WTC11 (cell line): ENCODE results near the gene GPR62. TPM values are rescaled to one million over a fixed set of nuclear protein-coding genes. Genes with fewer than 3 reads are reported as not detected.

Experiments used
- ATAC-seq: fragments of 200-7000 bp; cut with Tn5 transposase; 2 replicates; pipeline ENCODE4 v1.10.0; 2021; ENCODE audit warnings: mild to moderate bottlenecking, moderate library complexity
- CTCF ChIA-PET: fragments of 300-600 bp; sonication (Branson Sonifier 250); formaldehyde crosslinking; loops from one replicate; lab custom pipeline; 2021; ENCODE audit warnings: antibody characterized with exemption; lab: Charles Lee
- POLR2A ChIA-PET: fragments of 350-600 bp; sonication (Branson Sonifier 250); formaldehyde crosslinking; loops from one replicate; lab custom pipeline; 2021; ENCODE audit warnings: antibody characterized with exemption; lab: Charles Lee
- DNase-seq: peaks from one replicate; pipeline ENCODE4 v3.0.0; 2021; ENCODE audit warnings: low spot score
- H3K27ac Mint-ChIP-seq: 2 replicates; pipeline ENCODE4 v1.8.0; 2021; ENCODE audit warnings: mixed read lengths
- H3K27me3 Mint-ChIP-seq: 2 replicates; pipeline ENCODE4 v1.8.0; 2021; ENCODE audit warnings: low read depth, mild to moderate bottlenecking, moderate library complexity, mixed read lengths
- H3K36me3 Mint-ChIP-seq: 2 replicates; pipeline ENCODE4 v1.8.0; 2021; ENCODE audit warnings: mixed read lengths
- H3K4me1 Mint-ChIP-seq: 2 replicates; pipeline ENCODE4 v1.8.0; 2022; ENCODE audit warnings: mixed read lengths
- H3K4me3 Mint-ChIP-seq: 2 replicates; pipeline ENCODE4 v1.8.0; 2021; ENCODE audit warnings: mild to moderate bottlenecking, moderate library complexity, mixed read lengths
- H3K9me3 Mint-ChIP-seq: 2 replicates; pipeline ENCODE4 v1.8.0; 2021; ENCODE audit warnings: mixed read lengths
- ARID4B ChIP-seq: sonication (generic); formaldehyde crosslinking; IDR thresholded peaks from 2 replicates; pipeline ENCODE4 v1.8.0; 2023; ENCODE audit warnings: missing genetic modification reagents, mild to moderate bottlenecking, borderline replicate concordance
- ELF4 ChIP-seq: sonication (generic); formaldehyde crosslinking; IDR thresholded peaks from 2 replicates; pipeline ENCODE4 v1.8.1; 2022; ENCODE audit warnings: low read depth, mild to moderate bottlenecking, moderate library complexity, missing genetic modification reagents
- ESRRA ChIP-seq: sonication (generic); formaldehyde crosslinking; IDR thresholded peaks from 2 replicates; pipeline ENCODE4 v1.8.1; 2022; ENCODE audit warnings: mild to moderate bottlenecking, missing genetic modification reagents, borderline replicate concordance
- FOXP1 ChIP-seq: sonication (generic); formaldehyde crosslinking; IDR thresholded peaks from 2 replicates; pipeline ENCODE4 v1.8.0; 2022; ENCODE audit warnings: missing genetic modification reagents, mild to moderate bottlenecking, moderate library complexity, borderline replicate concordance
- HMGXB4 ChIP-seq: sonication (generic); formaldehyde crosslinking; IDR thresholded peaks from 2 replicates; pipeline ENCODE4 v1.8.1; 2023; ENCODE audit warnings: mild to moderate bottlenecking, moderate library complexity, missing genetic modification reagents
- MXD4 ChIP-seq: fragments of 250-450 bp; sonication (Bioruptor Pico); IDR thresholded peaks from 2 replicates; pipeline ENCODE4 v1.8.0; 2021; ENCODE audit warnings: mild to moderate bottlenecking, moderate library complexity, borderline replicate concordance
- NFATC4 ChIP-seq: fragments of 250-450 bp; sonication (Bioruptor Pico); IDR thresholded peaks from 2 replicates; pipeline ENCODE4 v1.9.0; 2021; ENCODE audit warnings: mild to moderate bottlenecking
- NR1H2 ChIP-seq: sonication (generic); formaldehyde crosslinking; IDR thresholded peaks from 2 replicates; pipeline ENCODE4 v1.9.0; 2021; ENCODE audit warnings: mild to moderate bottlenecking, moderate library complexity, missing genetic modification reagents
- SOX15 ChIP-seq: fragments of 250-450 bp; sonication (Bioruptor Pico); IDR thresholded peaks from 2 replicates; pipeline ENCODE4 v1.9.0; 2021; ENCODE audit warnings: mild to moderate bottlenecking
- SP1 ChIP-seq: sonication (generic); formaldehyde crosslinking; conservative IDR thresholded peaks from 2 replicates; pipeline ENCODE4 v1.8.1; 2022; ENCODE audit warnings: missing genetic modification reagents
- ZNF232 ChIP-seq: sonication (generic); formaldehyde crosslinking; IDR thresholded peaks from 2 replicates; pipeline ENCODE4 v1.8.0; 2022; ENCODE audit warnings: mild to moderate bottlenecking, missing genetic modification reagents
- ZNF396 ChIP-seq: fragments of 250-450 bp; sonication (Bioruptor Pico); IDR thresholded peaks from 2 replicates; pipeline ENCODE4 v1.8.0; 2021; ENCODE audit warnings: mild to moderate bottlenecking, moderate library complexity, borderline replicate concordance
- total RNA-seq: library from RNA; stranded (reverse); gene quantifications from 3 replicates; pipeline ENCODE4 v1.2.3, GENCODE V29; 2021
- TF ChIP-seq, protein P1 (sequence below): fragments of 250-450 bp; sonication (Bioruptor Pico); IDR thresholded peaks from 2 replicates; pipeline ENCODE4 v1.9.0; 2021; ENCODE audit warnings: moderate library complexity, mild to moderate bottlenecking, inconsistent platforms, borderline replicate concordance
- TF ChIP-seq, protein P2 (sequence below): sonication (generic); formaldehyde crosslinking; IDR thresholded peaks from 2 replicates; pipeline ENCODE4 v1.8.1; 2023; ENCODE audit warnings: mild to moderate bottlenecking, missing genetic modification reagents, borderline replicate concordance

GPR62 gene
- total RNA-seq, 1 experiment from 2014 or later = 0.24 TPM

DNA sequence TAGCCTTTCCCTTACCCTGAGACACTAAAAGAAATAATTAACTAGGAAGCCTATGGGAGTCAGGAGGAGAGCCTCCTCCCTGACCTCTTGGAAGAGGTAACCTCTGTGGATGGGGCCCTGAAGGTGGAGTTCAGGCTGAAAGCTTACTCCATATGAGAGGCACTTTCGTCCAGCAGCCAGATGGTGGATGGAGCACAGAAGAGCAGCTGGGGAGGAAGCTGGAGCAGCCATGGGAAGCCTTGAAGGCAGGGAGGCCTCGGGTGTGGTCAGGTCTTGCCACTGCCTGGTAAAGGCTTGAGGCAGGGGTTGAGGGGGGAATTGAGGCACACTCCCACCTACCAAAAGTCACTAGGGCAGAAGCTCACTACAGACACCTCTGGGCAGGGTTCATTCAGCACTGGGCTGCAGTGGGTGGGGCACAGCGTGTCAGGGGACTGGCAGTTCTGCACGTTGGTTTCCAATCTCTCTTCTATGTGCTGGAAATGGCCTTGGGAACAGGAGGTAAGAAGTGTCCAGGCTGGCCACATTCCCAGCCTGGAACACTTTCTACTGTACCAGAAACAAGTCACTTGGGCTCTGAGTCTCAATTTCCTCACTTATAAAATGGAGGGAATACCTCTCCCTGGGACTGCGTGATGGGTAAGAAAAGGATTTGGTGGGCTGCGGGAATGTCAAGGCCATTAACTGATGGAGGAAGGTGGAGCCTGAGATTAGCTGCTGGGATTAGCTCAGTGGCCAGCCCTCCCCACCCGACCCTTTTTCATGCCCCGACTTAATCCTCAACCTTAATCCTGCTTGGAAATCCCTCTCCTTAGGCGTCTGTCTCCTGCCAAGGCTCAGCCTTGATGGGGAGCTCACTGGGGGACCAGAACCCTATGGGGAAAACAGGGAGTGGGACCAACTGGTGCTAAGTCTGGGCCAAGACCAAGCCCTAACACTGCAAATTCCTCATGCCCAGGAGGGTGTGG lies 6.7 kb downstream of the GPR62 start:
- ChIA-PET CTCF (interaction anchor here (0.9 to 6.5 kb wide), 3 partner anchors 13 to 20 kb away, joined by 3 to 60 read pairs (median 19); partner anchors contain the start of genes ABHD14A, ABHD14B, ACY1 and RRP9), POLR2A (interaction anchor here (1.8 kb wide), 1 partner anchor 8 kb away, joined by 4 read pairs; no protein-coding TSS in a partner anchor)
- Mint-ChIP-seq H3K27ac (no peak overlapping the region), H3K9me3 (no peaks in the 10 kb centered on the region), H3K4me1 (peaks cover 28% of the 10 kb centered on the region)
- TF ChIP-seq SP1 (CRISPR knock-in tag) (no peak), ELF4 (CRISPR knock-in tag) (no peak), NR1H2 (CRISPR knock-in tag) (no peak), ARID4B (no peak), SOX15 (no peak), HMGXB4 (CRISPR knock-in tag) (no peak), NFATC4 (CRISPR knock-in tag) (no peak), ESRRA (no peak), FOXP1 (no peak), ZNF232 (CRISPR knock-in tag) (no peak), MXD4 (CRISPR knock-in tag) (no peak), ZNF396 (CRISPR knock-in tag) (no peak)
- TF ChIP-seq, protein P1, sequence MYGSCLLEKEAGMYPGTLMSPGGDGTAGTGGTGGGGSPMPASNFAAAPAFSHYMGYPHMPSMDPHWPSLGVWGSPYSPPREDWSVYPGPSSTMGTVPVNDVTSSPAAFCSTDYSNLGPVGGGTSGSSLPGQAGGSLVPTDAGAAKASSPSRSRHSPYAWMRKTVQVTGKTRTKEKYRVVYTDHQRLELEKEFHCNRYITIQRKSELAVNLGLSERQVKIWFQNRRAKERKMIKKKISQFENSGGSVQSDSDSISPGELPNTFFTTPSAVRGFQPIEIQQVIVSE = no peak
- TF ChIP-seq, protein P2, sequence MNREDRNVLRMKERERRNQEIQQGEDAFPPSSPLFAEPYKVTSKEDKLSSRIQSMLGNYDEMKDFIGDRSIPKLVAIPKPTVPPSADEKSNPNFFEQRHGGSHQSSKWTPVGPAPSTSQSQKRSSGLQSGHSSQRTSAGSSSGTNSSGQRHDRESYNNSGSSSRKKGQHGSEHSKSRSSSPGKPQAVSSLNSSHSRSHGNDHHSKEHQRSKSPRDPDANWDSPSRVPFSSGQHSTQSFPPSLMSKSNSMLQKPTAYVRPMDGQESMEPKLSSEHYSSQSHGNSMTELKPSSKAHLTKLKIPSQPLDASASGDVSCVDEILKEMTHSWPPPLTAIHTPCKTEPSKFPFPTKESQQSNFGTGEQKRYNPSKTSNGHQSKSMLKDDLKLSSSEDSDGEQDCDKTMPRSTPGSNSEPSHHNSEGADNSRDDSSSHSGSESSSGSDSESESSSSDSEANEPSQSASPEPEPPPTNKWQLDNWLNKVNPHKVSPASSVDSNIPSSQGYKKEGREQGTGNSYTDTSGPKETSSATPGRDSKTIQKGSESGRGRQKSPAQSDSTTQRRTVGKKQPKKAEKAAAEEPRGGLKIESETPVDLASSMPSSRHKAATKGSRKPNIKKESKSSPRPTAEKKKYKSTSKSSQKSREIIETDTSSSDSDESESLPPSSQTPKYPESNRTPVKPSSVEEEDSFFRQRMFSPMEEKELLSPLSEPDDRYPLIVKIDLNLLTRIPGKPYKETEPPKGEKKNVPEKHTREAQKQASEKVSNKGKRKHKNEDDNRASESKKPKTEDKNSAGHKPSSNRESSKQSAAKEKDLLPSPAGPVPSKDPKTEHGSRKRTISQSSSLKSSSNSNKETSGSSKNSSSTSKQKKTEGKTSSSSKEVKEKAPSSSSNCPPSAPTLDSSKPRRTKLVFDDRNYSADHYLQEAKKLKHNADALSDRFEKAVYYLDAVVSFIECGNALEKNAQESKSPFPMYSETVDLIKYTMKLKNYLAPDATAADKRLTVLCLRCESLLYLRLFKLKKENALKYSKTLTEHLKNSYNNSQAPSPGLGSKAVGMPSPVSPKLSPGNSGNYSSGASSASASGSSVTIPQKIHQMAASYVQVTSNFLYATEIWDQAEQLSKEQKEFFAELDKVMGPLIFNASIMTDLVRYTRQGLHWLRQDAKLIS (CRISPR knock-in tag) = no peak
- TF ChIP-seq, all 79 proteins: peak for 0
- no peaks in the 10 kb centered on the region for H3K36me3 Mint-ChIP-seq
- no peak for ATAC-seq
- DNase-seq = no peak
- peaks cover 24% of the 10 kb centered on the region for H3K27me3 Mint-ChIP-seq
- H3K4me3 Mint-ChIP-seq = no peak overlapping the region
